ENCODE data around the gene KLHL29. TPM values are rescaled to one million over a fixed set of nuclear protein-coding genes. Genes with fewer than 3 reads are reported as not detected.

KLHL29 gene
- total and polyA plus RNA-seq, 2 donors = 5.7 to 8.7 TPM

DNA sequence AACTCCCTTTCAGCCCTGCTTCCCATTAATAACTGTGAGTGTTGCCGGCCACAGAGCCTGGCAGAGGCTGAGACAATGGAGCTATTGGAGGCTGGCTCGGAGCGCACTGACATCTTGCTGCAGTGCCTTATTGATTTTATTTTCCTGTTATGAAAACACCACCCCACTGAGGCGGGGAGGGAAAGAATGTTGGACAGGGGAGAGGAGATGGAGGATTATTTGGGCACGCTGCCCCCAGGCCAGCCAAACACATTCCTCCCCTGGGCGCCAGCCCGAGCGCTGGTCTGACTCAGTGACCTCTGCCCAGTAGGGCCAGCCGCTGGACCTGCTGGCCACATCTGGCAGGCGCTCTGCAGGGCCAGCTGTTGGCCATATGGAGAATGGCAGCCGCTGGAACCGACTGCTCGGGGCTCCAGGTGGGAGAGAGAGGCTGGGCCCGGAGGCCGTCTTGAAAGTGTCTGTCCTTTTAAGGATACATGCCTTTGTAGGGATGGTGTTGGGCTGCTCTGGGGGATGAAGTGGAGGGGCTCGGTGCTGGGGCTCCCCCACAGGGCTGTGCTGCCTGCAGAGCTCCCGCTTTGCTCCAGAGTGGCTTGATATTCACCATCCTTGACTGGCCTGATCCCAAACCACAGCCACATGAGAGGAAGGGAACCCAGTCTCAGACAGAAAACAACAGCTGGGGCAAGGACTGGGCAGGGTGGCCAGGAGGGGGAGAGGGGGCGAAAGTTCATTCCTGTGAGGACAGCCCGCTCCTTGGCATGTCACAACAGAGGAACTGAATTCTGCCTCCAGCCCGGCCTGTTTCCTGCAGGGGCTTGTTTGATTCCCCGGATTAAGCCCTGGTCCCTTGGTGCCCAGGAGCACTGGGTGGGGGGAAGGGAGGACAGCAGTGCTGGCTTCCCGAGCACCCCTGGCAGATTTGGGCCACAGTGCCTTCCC is 179.0 kb downstream of the KLHL29 start:
- H3K4me3 ChIP-seq (ENCODE audit: low read depth, low read length) = no peak overlapping the region
- no peaks in the 10 kb centered on the region for H3K36me3 ChIP-seq (ENCODE audit: insufficient read depth)
- WGBS = 60% methylated on average over 22 of the region's 22 CpGs
- H3K27ac ChIP-seq (ENCODE audit: low read depth) = peak overlapping the region; percentile 65
- H3K4me1 ChIP-seq (ENCODE audit: insufficient read depth) = peaks cover 2% of the 10 kb centered on the region
- peak; percentile 54 for DNase-seq (ENCODE audit: extremely low spot score)

DNA sequence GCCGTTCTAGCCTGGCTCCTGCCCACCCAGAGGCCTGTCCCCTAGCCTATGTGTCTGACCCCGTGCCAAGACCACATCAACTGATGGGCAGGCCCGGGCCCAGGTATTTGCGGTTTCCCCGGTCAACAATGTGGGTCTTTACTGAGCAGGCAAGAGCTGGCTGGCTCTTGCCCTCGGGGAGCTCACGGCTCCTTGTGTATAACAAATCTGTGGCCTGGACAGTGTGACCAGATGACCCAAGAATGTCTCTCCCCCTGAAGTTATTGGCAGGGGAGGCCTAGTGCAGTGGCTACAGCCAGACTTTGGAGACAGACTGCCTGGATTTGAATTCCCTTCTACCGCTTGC is 179.6 kb downstream of the KLHL29 start:
- Histone ChIP-seq H3K36me3 (ENCODE audit: insufficient read depth) (no peaks in the 10 kb centered on the region), H3K4me1 (ENCODE audit: insufficient read depth) (peaks cover 2% of the 10 kb centered on the region), H3K27ac (ENCODE audit: low read depth) (peak overlapping the region; percentile 65), H3K4me3 (ENCODE audit: low read depth, low read length) (no peak overlapping the region)
- 68% methylated on average over 8 of the region's 8 CpGs for WGBS
- no peak for DNase-seq (ENCODE audit: extremely low spot score)

DNA sequence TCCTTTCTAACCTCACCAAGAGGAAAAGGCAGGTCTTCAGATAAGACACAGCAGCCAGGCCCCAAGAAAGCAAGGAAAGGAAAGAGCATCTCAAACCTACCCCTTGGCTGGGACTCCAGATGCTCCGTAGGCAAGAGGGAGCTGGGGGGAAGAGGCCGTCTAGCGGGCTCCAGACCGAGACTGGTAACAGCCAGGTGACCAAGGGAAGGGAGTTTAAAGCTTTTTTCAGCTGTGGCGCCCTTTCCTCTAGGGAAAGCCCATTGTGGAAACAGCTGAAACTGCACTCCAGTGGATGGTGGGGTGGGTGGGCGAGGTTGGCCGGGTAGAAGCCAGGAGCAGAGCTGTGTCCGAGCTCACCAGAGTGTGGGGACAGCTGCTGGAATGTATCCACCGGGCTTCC is 180.4 kb downstream of the KLHL29 start:
- WGBS = 94% methylated on average over 9 of the region's 9 CpGs
- no peak for DNase-seq (ENCODE audit: extremely low spot score)
- H3K36me3 ChIP-seq (ENCODE audit: insufficient read depth) = no peaks in the 10 kb centered on the region
- H3K27ac ChIP-seq (ENCODE audit: low read depth) = no peak overlapping the region
- peaks cover 2% of the 10 kb centered on the region for H3K4me1 ChIP-seq (ENCODE audit: insufficient read depth)
- H3K4me3 ChIP-seq (ENCODE audit: low read depth, low read length) = no peak overlapping the region

DNA sequence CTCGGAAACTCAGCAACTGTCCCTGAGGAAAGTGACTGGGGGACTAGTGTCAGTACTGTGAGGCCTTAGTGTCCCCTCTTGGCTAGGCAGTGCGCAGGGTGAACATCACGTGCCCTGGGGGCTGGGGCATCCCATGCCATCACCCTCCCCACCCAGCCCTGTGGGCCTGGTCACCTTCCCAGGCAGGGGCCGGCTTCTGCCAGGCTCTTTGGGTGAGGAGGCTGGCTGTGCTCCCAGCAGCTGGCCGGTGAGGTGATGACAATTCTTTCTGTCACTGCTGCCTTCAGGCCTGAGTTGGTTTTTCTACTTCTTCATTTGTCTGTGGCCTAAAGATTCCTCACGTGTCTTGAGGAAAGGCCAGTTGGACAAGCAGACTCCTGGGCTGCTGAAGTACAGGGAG is 180.8 kb downstream of the KLHL29 start:
- WGBS = 81% methylated on average over 6 of the region's 6 CpGs
- no peak overlapping the region for H3K4me3 ChIP-seq (ENCODE audit: low read depth, low read length)
- no peak for DNase-seq (ENCODE audit: extremely low spot score)
- H3K4me1 ChIP-seq (ENCODE audit: insufficient read depth) = peaks cover 2% of the 10 kb centered on the region
- no peaks in the 10 kb centered on the region for H3K36me3 ChIP-seq (ENCODE audit: insufficient read depth)
- peak overlapping the region; percentile 26 for H3K27ac ChIP-seq (ENCODE audit: low read depth)

DNA sequence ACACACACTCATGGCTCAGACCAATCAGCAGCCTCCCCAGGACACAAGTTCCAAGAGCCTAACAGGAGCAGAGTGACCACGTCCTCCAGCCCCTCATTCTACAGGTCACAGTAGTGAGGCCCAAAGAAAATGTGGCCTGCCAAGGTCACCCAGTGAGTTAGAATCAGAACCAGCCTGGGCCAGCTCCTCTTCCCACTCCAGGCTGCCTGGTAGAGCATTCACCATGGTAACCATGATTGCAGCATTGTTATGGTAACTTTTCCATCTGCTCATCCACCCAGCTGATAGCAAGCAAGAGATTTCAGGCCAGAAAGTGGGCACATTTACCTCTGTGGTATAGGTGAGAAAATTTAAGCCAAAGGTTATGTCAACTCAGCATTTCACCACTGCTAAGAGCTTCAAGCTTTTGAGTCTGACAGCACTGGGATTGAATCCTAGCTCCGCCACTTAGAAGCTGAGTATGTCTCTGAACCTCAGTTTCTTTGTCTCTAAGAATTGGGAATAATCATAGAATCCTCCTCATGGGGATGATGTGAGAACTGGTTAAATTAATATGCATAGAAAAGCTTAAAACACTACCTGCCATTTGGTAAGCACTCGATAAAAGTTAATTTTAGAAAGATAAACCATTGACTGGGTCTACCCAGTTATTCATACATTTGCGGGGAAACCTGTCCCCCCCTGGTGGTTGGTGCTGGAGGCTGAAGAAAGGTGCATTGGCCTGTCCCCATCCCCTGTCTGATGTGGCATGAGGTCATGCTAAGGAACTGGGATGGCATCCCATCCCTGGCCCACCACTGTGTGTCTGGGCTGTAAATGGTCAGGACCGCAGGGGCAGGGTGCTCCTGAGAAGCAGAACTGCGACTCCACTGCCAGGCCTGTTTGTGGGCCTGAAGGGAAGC is 181.5 kb downstream of the KLHL29 start:
- WGBS = 93% methylated on average over 6 of the region's 6 CpGs
- Histone ChIP-seq H3K27ac (ENCODE audit: low read depth) (peak overlapping the region; percentile 26), H3K36me3 (ENCODE audit: insufficient read depth) (no peaks in the 10 kb centered on the region), H3K4me3 (ENCODE audit: low read depth, low read length) (no peak overlapping the region), H3K4me1 (ENCODE audit: insufficient read depth) (peaks cover 2% of the 10 kb centered on the region)
- no peak for DNase-seq (ENCODE audit: extremely low spot score)

DNA sequence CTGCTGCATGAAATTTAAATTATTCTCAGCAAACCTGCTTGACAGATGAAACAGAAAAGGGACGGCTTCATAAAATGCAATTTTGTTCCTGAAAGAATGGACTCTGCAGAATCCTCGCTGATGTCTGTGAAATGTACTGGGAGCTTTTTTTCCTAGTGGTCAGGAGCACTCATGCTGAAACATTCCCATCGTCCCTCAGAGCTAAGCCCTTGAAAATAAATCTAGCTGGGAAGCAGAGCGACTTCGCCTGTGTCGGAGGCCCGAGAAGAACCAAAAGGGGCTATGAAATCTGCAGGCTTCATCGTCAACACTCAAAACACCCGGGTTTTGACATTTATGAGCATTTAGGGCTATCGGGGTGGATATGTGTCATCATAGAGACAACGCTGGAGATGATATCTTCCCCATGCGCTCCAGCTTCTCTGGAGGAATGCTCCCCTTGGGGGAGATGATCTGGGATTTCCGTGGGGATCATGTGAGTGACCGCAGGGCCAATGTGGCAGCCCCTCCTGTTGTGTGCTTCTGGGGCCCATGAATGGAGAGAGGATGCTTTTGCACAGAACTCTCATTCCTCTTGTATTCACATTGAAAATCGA is 182.3 kb downstream of the KLHL29 start:
- Histone ChIP-seq H3K27ac (ENCODE audit: low read depth) (no peak overlapping the region), H3K36me3 (ENCODE audit: insufficient read depth) (no peaks in the 10 kb centered on the region), H3K4me1 (ENCODE audit: insufficient read depth) (peaks cover 2% of the 10 kb centered on the region), H3K4me3 (ENCODE audit: low read depth, low read length) (no peak overlapping the region)
- DNase-seq (ENCODE audit: extremely low spot score) = no peak
- WGBS = 57% methylated on average over 15 of the region's 15 CpGs

DNA sequence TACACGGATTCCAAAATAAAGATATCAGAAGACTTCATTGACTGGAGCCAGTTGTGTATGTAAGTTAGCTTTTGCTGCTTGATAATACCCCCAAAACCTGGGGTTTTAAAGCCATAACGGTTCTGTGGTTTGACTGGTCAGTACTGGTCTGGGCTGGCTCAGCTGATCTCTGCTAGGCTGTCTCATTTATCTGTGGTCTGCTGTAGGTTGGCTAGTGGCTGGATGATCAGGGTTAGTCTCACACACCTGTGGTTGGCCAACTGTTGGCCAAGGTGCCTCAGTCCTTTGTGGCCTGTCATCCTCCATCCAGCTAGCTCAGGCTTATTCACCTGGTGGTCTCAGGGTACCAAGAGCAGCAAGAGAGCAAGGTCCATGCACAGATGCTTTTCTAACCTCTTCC is 183.2 kb downstream of the KLHL29 start:
- Histone ChIP-seq H3K27ac (ENCODE audit: low read depth) (no peak overlapping the region), H3K36me3 (ENCODE audit: insufficient read depth) (no peaks in the 10 kb centered on the region), H3K4me3 (ENCODE audit: low read depth, low read length) (no peak overlapping the region), H3K4me1 (ENCODE audit: insufficient read depth) (peaks cover 2% of the 10 kb centered on the region)
- DNase-seq (ENCODE audit: extremely low spot score) = no peak
- 94% methylated on average over 2 of the region's 2 CpGs for WGBS

DNA sequence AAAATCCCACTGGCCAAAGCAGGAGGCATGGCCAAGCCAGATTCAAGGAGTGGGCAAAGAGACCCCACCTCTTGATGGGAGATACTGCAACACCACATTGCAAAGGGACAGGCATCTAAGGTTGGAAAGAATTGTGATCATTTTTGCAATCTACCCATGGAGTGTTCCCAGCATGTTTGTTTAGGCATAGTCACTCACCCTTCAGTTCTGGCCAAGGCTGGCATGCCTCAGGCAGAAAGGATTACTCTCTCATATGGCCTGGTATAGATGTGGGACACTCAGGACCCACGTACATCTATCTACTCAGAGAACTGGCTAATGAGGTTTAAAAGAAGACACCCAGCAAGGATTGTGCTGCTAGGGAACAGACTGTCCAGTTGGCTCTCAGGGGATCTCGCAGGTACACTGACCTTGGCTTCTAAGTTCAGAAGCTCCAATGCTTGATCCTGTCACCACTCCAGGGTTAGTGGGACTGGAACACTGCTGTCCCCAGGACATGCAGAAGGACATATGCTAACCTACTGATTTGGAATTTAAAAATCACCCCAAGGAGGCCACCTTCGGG is 183.7 kb downstream of the KLHL29 start:
- Histone ChIP-seq H3K36me3 (ENCODE audit: insufficient read depth) (no peaks in the 10 kb centered on the region), H3K4me3 (ENCODE audit: low read depth, low read length) (no peak overlapping the region), H3K4me1 (ENCODE audit: insufficient read depth) (no peaks in the 10 kb centered on the region), H3K27ac (ENCODE audit: low read depth) (no peak overlapping the region)
- DNase-seq (ENCODE audit: extremely low spot score) = no peak
- 91% methylated on average over 3 of the region's 3 CpGs for WGBS

DNA sequence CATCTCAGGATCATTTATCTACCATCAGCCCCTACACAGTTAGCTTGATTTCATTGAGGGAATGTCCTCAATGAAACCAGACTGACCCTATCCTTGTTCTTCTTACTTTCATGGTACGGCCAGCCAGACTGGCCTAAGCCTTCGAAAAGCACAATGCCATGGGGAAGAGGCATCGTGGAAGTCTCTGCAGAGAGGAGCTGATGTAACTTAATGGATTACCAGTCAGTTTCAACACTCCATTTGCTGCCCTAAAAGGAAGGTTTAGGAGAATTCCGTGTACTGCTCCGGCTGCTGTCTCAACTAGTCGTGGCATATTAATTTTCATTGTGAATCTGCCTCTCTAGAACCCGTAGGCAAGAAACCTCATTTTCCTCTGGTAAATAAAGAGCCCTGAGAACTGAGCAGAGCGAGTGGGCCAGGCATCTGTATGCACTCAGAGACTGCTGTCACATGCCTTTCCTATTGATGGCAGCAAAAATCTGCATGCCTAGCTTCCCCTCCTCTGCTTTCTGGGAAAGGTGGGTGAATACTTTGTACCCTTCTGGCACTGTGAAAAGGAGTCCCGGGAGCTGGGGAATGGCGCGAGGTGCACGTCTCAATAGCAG is 184.9 kb downstream of the KLHL29 start:
- DNase-seq (ENCODE audit: extremely low spot score) = no peak
- Histone ChIP-seq H3K27ac (ENCODE audit: low read depth) (no peak overlapping the region), H3K4me1 (ENCODE audit: insufficient read depth) (no peaks in the 10 kb centered on the region), H3K4me3 (ENCODE audit: low read depth, low read length) (no peak overlapping the region), H3K36me3 (ENCODE audit: insufficient read depth) (no peaks in the 10 kb centered on the region)
- 79% methylated on average over 12 of the region's 12 CpGs for WGBS

DNA sequence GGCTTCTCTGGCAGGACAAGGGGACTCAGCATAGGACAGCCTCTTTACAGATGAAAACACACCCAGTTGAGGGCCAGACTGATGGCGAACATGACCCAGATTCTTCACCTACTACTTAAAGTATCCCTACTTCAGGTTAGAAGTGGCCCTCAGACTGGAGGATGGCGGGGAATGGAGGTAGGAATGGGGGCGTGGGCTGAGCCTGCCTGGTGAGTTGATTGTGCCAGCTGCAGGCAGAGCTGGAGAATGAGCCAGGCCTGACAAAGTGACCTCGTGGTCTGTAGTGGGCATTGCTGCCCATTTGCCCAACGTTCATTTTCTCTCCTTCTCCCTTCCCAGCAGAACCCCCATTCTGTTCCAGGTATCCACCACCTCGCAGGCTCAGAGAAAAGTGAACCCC is 186.1 kb downstream of the KLHL29 start:
- H3K27ac ChIP-seq (ENCODE audit: low read depth) = no peak overlapping the region
- WGBS = 92% methylated on average over 6 of the region's 6 CpGs
- no peaks in the 10 kb centered on the region for H3K4me1 ChIP-seq (ENCODE audit: insufficient read depth)
- no peaks in the 10 kb centered on the region for H3K36me3 ChIP-seq (ENCODE audit: insufficient read depth)
- H3K4me3 ChIP-seq (ENCODE audit: low read depth, low read length) = no peak overlapping the region
- no peak for DNase-seq (ENCODE audit: extremely low spot score)

DNA sequence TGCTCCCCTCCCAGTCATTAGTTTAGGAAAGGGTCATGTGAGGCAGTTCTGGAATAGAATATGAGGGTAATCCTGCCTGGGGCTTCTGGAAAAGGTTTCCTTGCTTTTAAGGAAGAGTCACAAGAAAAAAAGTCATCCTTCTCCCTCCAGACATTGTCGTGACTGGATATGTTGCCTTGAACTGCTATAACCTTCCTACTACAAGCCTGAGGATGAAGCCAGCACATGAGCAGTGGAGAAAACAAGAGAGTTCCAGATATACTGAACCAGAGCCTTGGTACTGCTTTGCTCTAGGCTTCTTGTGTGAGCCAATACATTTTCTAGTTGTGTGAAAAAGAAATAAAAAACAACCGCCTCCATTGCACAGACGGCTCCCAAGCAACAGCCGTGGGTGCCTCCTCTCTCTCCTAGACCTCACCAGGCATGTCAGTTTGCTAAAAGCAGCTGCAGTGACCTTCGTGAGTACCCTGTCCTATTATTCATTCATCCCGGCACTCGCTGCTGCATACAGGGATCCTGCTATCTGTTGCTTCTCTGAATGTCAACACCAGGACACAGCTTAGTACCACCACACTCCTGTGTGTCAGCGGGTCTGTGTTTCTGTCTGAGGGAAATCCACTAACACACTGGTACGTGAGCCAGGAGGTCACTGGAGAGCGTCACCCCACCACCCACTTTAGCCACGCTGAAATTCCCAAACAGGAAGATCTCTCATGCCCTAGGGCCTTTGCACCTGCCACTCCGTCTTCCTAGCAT is 186.7 kb downstream of the KLHL29 start:
- WGBS = 88% methylated on average over 12 of the region's 12 CpGs
- no peak overlapping the region for H3K4me3 ChIP-seq (ENCODE audit: low read depth, low read length)
- H3K27ac ChIP-seq (ENCODE audit: low read depth) = no peak overlapping the region
- no peak for DNase-seq (ENCODE audit: extremely low spot score)
- no peaks in the 10 kb centered on the region for H3K4me1 ChIP-seq (ENCODE audit: insufficient read depth)
- no peaks in the 10 kb centered on the region for H3K36me3 ChIP-seq (ENCODE audit: insufficient read depth)

DNA sequence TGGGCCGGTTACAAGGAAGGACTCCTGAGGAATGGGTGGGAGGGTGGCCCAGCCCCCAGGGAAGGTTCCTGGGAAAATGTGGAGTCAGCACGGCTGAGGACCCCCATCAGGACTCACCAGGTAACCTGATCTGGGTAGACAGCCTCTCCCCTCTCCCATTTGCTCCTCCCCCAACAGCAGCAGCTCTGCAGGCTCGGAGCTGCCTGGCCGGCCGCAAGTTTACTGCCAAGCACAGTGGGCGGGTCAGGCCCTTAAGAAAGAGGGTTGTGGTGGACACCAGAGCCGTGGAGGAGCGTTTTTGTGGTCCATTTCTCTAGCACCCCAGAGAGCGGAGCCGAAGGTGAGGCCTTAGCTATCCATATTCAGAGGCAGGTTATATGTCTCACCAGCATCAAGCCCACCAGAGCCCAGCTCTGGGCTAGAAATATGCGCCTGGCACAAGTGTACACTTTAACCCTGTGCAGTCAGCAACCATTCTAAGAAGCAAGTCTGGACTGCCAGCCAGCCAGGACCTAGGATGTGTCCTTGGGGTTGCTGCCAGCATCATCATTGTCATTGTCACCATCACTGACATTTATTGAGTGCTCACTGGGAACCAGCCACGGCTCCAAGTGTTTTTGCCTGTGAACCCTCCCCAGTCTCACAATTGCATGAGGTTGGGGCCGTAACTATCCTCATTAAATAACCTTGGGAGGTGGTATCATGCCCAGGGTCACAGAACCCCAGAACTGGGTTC is 190.1 kb downstream of the KLHL29 start:
- no peaks in the 10 kb centered on the region for H3K36me3 ChIP-seq (ENCODE audit: insufficient read depth)
- H3K27ac ChIP-seq (ENCODE audit: low read depth) = no peak overlapping the region
- WGBS = 72% methylated on average over 13 of the region's 13 CpGs
- H3K4me1 ChIP-seq (ENCODE audit: insufficient read depth) = no peaks in the 10 kb centered on the region
- DNase-seq (ENCODE audit: extremely low spot score) = no peak
- H3K4me3 ChIP-seq (ENCODE audit: low read depth, low read length) = no peak overlapping the region

Data from urinary bladder (tissue), 4 donors.